H1 (cell line): ENCODE data around the gene SENP7. TPM values are rescaled to one million over a fixed set of nuclear protein-coding genes. Genes with fewer than 3 reads are reported as not detected.

Source experiments
- CTCF ChIA-PET: fragments of 300-600 bp; sonication (Branson Sonifier 250); formaldehyde crosslinking; loops from one replicate; lab custom pipeline; 2021; ENCODE audit not compliant: partially characterized antibody; lab: Charles Lee
- POLR2A ChIA-PET: fragments of 300-600 bp; sonication (Branson Sonifier 250); formaldehyde crosslinking; loops from one replicate; lab custom pipeline; 2021; ENCODE audit warnings: inconsistent platforms; ENCODE audit not compliant: partially characterized antibody; lab: Charles Lee
- DNase-seq, 2 experiments: peaks; one replicate each; pipeline versions ENCODE4 v3.0.0 to v3.0.0-alpha.2; 2010 to 2022; ENCODE audit warnings: low spot score in 2 of 2, low read depth in 1 of 2, mixed read lengths in 1 of 2
- FAIRE-seq: peaks from 2 replicates; lab custom pipeline; 2011; peaks lifted over from hg19 to GRCh38; lab: Jason Lieb, UNC
- H2AFZ ChIP-seq: 2 replicates; pipeline ENCODE4 v1.8.1; 2012; ENCODE audit warnings: low read length, inconsistent platforms
- H2AK5ac ChIP-seq: 2 replicates; pipeline ENCODE4 v1.6.1; 2013; ENCODE audit warnings: low read depth, low read length
- H2BK120ac ChIP-seq: replicated peaks from 2 replicates; pipeline ENCODE3; 2013; ENCODE audit warnings: low read depth, low read length, inconsistent platforms
- H2BK12ac ChIP-seq: 2 replicates; pipeline ENCODE4 v1.6.1; 2013; ENCODE audit warnings: low read depth, low read length
- H2BK15ac ChIP-seq: 2 replicates; pipeline ENCODE4 v1.6.1; 2013; ENCODE audit warnings: low read length
- H2BK20ac ChIP-seq: 2 replicates; pipeline ENCODE4 v1.6.1; 2013; ENCODE audit warnings: low read length
- H2BK5ac ChIP-seq: 2 replicates; pipeline ENCODE4 v1.6.1; 2013; ENCODE audit warnings: low read depth, low read length
- H3K14ac ChIP-seq: 2 replicates; pipeline ENCODE4 v1.6.1; 2013; ENCODE audit warnings: inconsistent platforms; ENCODE audit not compliant: insufficient read length
- H3K18ac ChIP-seq: 2 replicates; pipeline ENCODE4 v1.6.1; 2013; ENCODE audit warnings: low read length; ENCODE audit errors: extremely low read depth
- H3K23ac ChIP-seq: 2 replicates; pipeline ENCODE4 v1.6.1; 2013; ENCODE audit warnings: inconsistent platforms; ENCODE audit not compliant: insufficient read length
- H3K23me2 ChIP-seq: 2 replicates; pipeline ENCODE4 v1.6.1; 2013; ENCODE audit warnings: low read depth, low read length
- H3K27ac ChIP-seq: 2 replicates; pipeline ENCODE4 v1.6.1; 2011; ENCODE audit warnings: low read depth, low read length, inconsistent platforms
- H3K27me3 ChIP-seq, 4 experiments: replicated peaks in 1 of 4; 1 replicate in 1 of 4; 2 replicates in 3 of 4; pipeline versions ENCODE4 v1.6.1 to v1.8.1; 2011 to 2013; ENCODE audit warnings: low read length in 3 of 4, mild to moderate bottlenecking in 3 of 4, inconsistent platforms in 2 of 4, mixed read lengths in 2 of 4, moderate library complexity in 1 of 4; ENCODE audit not compliant: control insufficient read depth in 3 of 4, insufficient read depth in 3 of 4; ENCODE audit errors: extremely low read depth in 1 of 4
- H3K36me3 ChIP-seq, 4 experiments: 2 replicates each; pipeline versions ENCODE4 v1.6.1 to v1.8.1; 2011 to 2013; ENCODE audit warnings: mild to moderate bottlenecking in 4 of 4, low read length in 3 of 4, moderate library complexity in 2 of 4, control low read depth in 1 of 4, inconsistent platforms in 1 of 4; ENCODE audit not compliant: insufficient read depth in 4 of 4, control insufficient read depth in 2 of 4
- H3K4ac ChIP-seq: replicated peaks from 2 replicates; pipeline ENCODE3; 2013; ENCODE audit warnings: low read length, low read depth, mixed read lengths, inconsistent platforms; ENCODE audit not compliant: insufficient read length
- H3K4me1 ChIP-seq, 4 experiments: replicated peaks in 1 of 4; 1 replicate in 1 of 4; 2 replicates in 3 of 4; pipeline versions ENCODE4 v1.6.1 to v1.8.1; 2011 to 2013; ENCODE audit warnings: low read length in 3 of 4, inconsistent platforms in 2 of 4, mixed read lengths in 1 of 4; ENCODE audit not compliant: insufficient read depth in 4 of 4, control insufficient read depth in 3 of 4
- H3K4me2 ChIP-seq, 2 experiments: 2 replicates each; pipeline versions ENCODE4 v1.6.1 to v1.8.1; 2011 to 2013; ENCODE audit warnings: low read depth in 2 of 2, low read length in 2 of 2, control low read depth in 1 of 2, inconsistent platforms in 1 of 2, mild to moderate bottlenecking in 1 of 2; ENCODE audit not compliant: insufficient read depth in 1 of 2
- H3K4me3 ChIP-seq, 4 experiments: fragments of 200-600, 300-600 bp in 1 of 4; sonication (generic), shearing (Covaris generic), sonication (Bioruptor Twin) in 1 of 4; 2 replicates each; pipeline versions ENCODE4 v1.5.1 to v1.8.1; 2011 to 2016; ENCODE audit warnings: low read length in 4 of 4, low read depth in 3 of 4, control low read depth in 2 of 4, inconsistent platforms in 2 of 4, mild to moderate bottlenecking in 2 of 4, mixed read lengths in 1 of 4, moderate library complexity in 1 of 4; ENCODE audit not compliant: insufficient read depth in 2 of 4; ENCODE audit errors: extremely low read depth in 1 of 4
- H3K56ac ChIP-seq: replicated peaks from 2 replicates; pipeline ENCODE3; 2013; ENCODE audit warnings: low read depth, mild to moderate bottlenecking, mixed read lengths, low read length, inconsistent platforms; ENCODE audit not compliant: insufficient read length
- H3K79me1 ChIP-seq: 2 replicates; pipeline ENCODE4 v1.6.1; 2013; ENCODE audit warnings: low read depth, low read length, control low read depth
- H3K79me2 ChIP-seq, 2 experiments: 2 replicates each; pipeline versions ENCODE4 v1.6.1 to v1.8.1; 2012 to 2013; ENCODE audit warnings: low read length in 2 of 2, mild to moderate bottlenecking in 2 of 2, inconsistent platforms in 1 of 2; ENCODE audit not compliant: insufficient read depth in 2 of 2, control insufficient read depth in 1 of 2
- H3K9ac ChIP-seq, 4 experiments: replicated peaks in 1 of 4; 1 replicate in 1 of 4; 2 replicates in 3 of 4; pipeline versions ENCODE4 v1.6.1 to v1.8.1; 2011 to 2013; ENCODE audit warnings: low read depth in 3 of 4, low read length in 3 of 4, control low read depth in 2 of 4, mild to moderate bottlenecking in 2 of 4, moderate library complexity in 2 of 4, inconsistent platforms in 1 of 4; ENCODE audit errors: extremely low read depth in 1 of 4
- H3K9me3 ChIP-seq, 2 experiments: 2 replicates each; pipeline versions ENCODE4 v1.6.1 to v1.8.1; 2012 to 2013; ENCODE audit warnings: mild to moderate bottlenecking in 2 of 2, moderate library complexity in 2 of 2, control low read depth in 1 of 2, inconsistent platforms in 1 of 2, low read depth in 1 of 2, low read length in 1 of 2, mixed read lengths in 1 of 2; ENCODE audit not compliant: insufficient read depth in 2 of 2
- H4K20me1 ChIP-seq, 2 experiments: replicated peaks in 1 of 2; 2 replicates each; pipeline versions ENCODE3 to v1.8.1; 2011 to 2013; ENCODE audit warnings: inconsistent platforms in 2 of 2, low read length in 2 of 2, mild to moderate bottlenecking in 1 of 2; ENCODE audit not compliant: insufficient read depth in 2 of 2, control insufficient read depth in 1 of 2
- H4K5ac ChIP-seq: 2 replicates; pipeline ENCODE4 v1.6.1; 2013; ENCODE audit warnings: low read length, low read depth, mixed read lengths, inconsistent platforms; ENCODE audit not compliant: insufficient read length
- H4K8ac ChIP-seq: 2 replicates; pipeline ENCODE4 v1.8.0; 2013; ENCODE audit warnings: mild to moderate bottlenecking, moderate library complexity, low read length, inconsistent platforms; ENCODE audit not compliant: insufficient read depth; ENCODE audit errors: extremely low read depth
- H4K91ac ChIP-seq: replicated peaks from 2 replicates; pipeline ENCODE3; 2013; ENCODE audit warnings: low read length, mixed read lengths, inconsistent platforms; ENCODE audit not compliant: insufficient read length
- BRCA1 ChIP-seq: IDR thresholded peaks from 2 replicates; pipeline ENCODE4 v1.6.1; 2012; ENCODE audit warnings: low read depth, low read length, improper control_type of control experiment
- EZH2 ChIP-seq: fragments of 200-600 bp; sonication (generic); IDR thresholded peaks from 2 replicates; pipeline ENCODE4 v1.7.1; 2012; ENCODE audit warnings: low read depth, mild to moderate bottlenecking, moderate library complexity, low read length, inconsistent platforms; ENCODE audit not compliant: severe bottlenecking
- HDAC6 ChIP-seq: IDR thresholded peaks from one replicate; pipeline ENCODE4 v1.7.1; 2012; ENCODE audit warnings: low read depth, mild to moderate bottlenecking, inconsistent platforms, low read length, moderate library complexity
- RNF2 ChIP-seq: fragments of 200-900, 300-1000 bp; sonication (generic); IDR thresholded peaks from 2 replicates; pipeline ENCODE4 v1.7.1; 2016; ENCODE audit warnings: borderline replicate concordance, low read depth, mild to moderate bottlenecking, antibody characterized with exemption, low read length; ENCODE audit not compliant: poor library complexity, severe bottlenecking; ENCODE audit errors: missing control alignments
- SIN3A ChIP-seq, 2 experiments: IDR thresholded peaks in 1 of 2; conservative IDR thresholded peaks in 1 of 2; 2 replicates each; pipeline ENCODE4 v1.6.1; 2011 to 2012; ENCODE audit warnings: low read length in 2 of 2, improper control_type of control experiment in 1 of 2, low read depth in 1 of 2, mild to moderate bottlenecking in 1 of 2
- SIX5 ChIP-seq: IDR thresholded peaks from 2 replicates; pipeline ENCODE4 v1.6.1; 2011; ENCODE audit warnings: mild to moderate bottlenecking, low read depth, low read length
- SRF ChIP-seq: IDR thresholded peaks from 2 replicates; pipeline ENCODE4 v1.6.1; 2011; ENCODE audit warnings: mild to moderate bottlenecking, low read depth, low read length, moderate library complexity
- TCF12 ChIP-seq: IDR thresholded peaks from 2 replicates; pipeline ENCODE4 v1.6.1; 2011; ENCODE audit warnings: low read depth, mild to moderate bottlenecking, low read length
- YY1 ChIP-seq: IDR thresholded peaks from 2 replicates; pipeline ENCODE4 v1.6.1; 2011; ENCODE audit warnings: low read depth, mild to moderate bottlenecking, low read length
- ZNF274 ChIP-seq: IDR thresholded peaks from 2 replicates; pipeline ENCODE4 v1.7.0; 2012; ENCODE audit warnings: low read length, borderline replicate concordance; ENCODE audit errors: extremely low read depth
- WGBS, 2 experiments: shearing (Covaris generic) in 1 of 2; methylation state at CpG; one replicate each; pipeline versions ENCODE4 v1.1.6 to v1.1.7; 2013 to 2015; ENCODE audit warnings: low lambda C conversion rate in 2 of 2, mixed read lengths in 2 of 2, inconsistent platforms in 1 of 2, low coverage in 1 of 2, missing lambda C conversion rate in 1 of 2; ENCODE audit not compliant: insufficient replicate concordance in 2 of 2, insufficient coverage in 1 of 2, insufficient read length in 1 of 2; ENCODE audit errors: extremely low coverage in 1 of 2, missing lambda C conversion rate in 1 of 2; 5-methylcytosine and 5-hydroxymethylcytosine counted together
- polyA plus RNA-seq, 7 experiments: library from polyadenylated mRNA; depleted of rRNA in 3 of 7; stranded (reverse) in 5 of 7; unstranded in 2 of 7; fragments of >200 nt in 5 of 7; fragments of 200-250 nt in 2 of 7; gene quantifications; 1 replicate in 5 of 7; 2 replicates in 1 of 7; 4 replicates in 1 of 7; pipeline versions ENCODE4 v1.2.1 to v1.2.3, GENCODE V29; 2011 to 2013; ENCODE audit warnings: missing spikeins in 2 of 7, mixed read lengths in 2 of 7
- total RNA-seq: library from RNA; stranded (reverse); fragmentation: NEBNext Ultra II Directional; extraction: Animal tissue kit (Norgen Biotek cat#: 25700); gene quantifications from 2 replicates; pipeline ENCODE4 v1.2.1, GENCODE V29; 2021
- TF ChIP-seq, protein P1 (sequence below): IDR thresholded peaks from 2 replicates; pipeline ENCODE4 v1.6.1; 2012; ENCODE audit warnings: inconsistent platforms

SENP7 gene
- total and polyA plus RNA-seq, 2 of the 8 experiments (the other 6 are each of a cell fraction or from before 2014, with no cell fraction given), result 2.8 to 7.8 TPM

DNA sequence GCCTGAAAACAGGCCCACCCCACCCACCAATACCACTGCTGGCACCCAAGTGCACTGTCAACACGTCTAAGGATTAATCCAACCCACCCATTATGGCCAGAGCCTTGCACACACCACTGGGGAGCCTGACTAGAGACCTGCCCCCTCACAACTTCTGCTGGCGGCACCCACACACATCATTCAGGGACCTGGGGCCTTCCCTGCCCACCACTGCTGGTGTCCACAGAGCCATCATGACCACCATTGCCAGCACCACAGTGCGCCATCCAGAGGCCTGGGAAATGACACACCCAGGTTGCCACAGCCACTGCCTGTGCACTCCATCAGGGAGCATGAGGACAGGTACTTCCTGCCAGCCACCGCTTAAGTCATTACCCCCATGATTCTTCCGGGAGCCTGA, 125.7 kb downstream of the SENP7 start:
- Histone ChIP-seq H2BK5ac (no peak overlapping the region), H3K4me2 (no peak overlapping the region), H3K23me2 (no peaks in the 10 kb centered on the region), H3K18ac (no peak overlapping the region), H2AK5ac (no peak overlapping the region), H4K20me1 (peaks cover 0 to 1% of the 10 kb centered on the region in 2 experiments), H3K79me2 (no peaks in the 10 kb centered on the region; a peak in 1 of 4 replicates), H3K79me1 (peaks cover 3% of the 10 kb centered on the region; the same call in 1 of the 2 replicates), H3K27me3 (no peaks in the 10 kb centered on the region), H3K56ac (no peak overlapping the region), H3K4me3 (no peak overlapping the region), H3K4ac (no peak overlapping the region), H2BK12ac (no peak overlapping the region), H4K5ac (no peak overlapping the region), H4K8ac (no peak overlapping the region), H3K4me1 (peaks cover 0 to 6% (median 4%) of the 10 kb centered on the region in 4 experiments; a peak in 2 of 7 replicates), H4K91ac (no peak overlapping the region), H3K14ac (no peak overlapping the region), H3K9me3 (no peaks in the 10 kb centered on the region), H2AFZ (no peak overlapping the region), H2BK120ac (no peak overlapping the region), H2BK20ac (no peak overlapping the region), H3K36me3 (no peaks in the 10 kb centered on the region), H2BK15ac (no peak overlapping the region), H3K9ac (no peak overlapping the region), H3K27ac (no peak overlapping the region), H3K23ac (no peak overlapping the region)
- DNase-seq, result no peak
- FAIRE-seq, result no peak
- WGBS, 2 experiments, result 89% methylated on average over 5 of the region's 5 CpGs; no CpG with 5 or more reads in 1 of the 2 experiments
- POLR2A ChIA-PET, result no interaction called here
- CTCF ChIA-PET, result no interaction called here
- TF ChIP-seq EZH2 (no peak), SRF (no peak), SIN3A (conservative IDR thresholded peaks at IDR 0.05 in 1 of 2, IDR thresholded peaks at IDR 0.05 in 1 of 2; ENCODE audit: low read depth in 1 of 2, low read length in 2 of 2) (no peak), YY1 (no peak), SIX5 (no peak), HDAC6 (no peak), TCF12 (no peak), ZNF274 (no peak), RNF2 (no peak), BRCA1 (no peak)
- TF ChIP-seq, protein P1, sequence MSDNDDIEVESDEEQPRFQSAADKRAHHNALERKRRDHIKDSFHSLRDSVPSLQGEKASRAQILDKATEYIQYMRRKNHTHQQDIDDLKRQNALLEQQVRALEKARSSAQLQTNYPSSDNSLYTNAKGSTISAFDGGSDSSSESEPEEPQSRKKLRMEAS, result no peak
